ENCODE results near the gene ZFP57.
A peak's percentile ranks its signal among the peaks of the same experiment; 100 is the strongest.

ZFP57 gene

GRCh38 chr6:29656157-29656556 is 24.8 kb downstream of the ZFP57 start:
- FAIRE-seq (no peak), DNase-seq (ENCODE audit: low spot score) (no peak)

GRCh38 chr6:29655658-29656057 is 25.3 kb downstream of the ZFP57 start:
- no peak for FAIRE-seq
- DNase-seq (ENCODE audit: low spot score) = no peak

GRCh38 chr6:29653452-29654038 is 27.4 kb downstream of the ZFP57 start:
- DNase-seq (ENCODE audit: low spot score) (peak; percentile 62), FAIRE-seq (no peak)

GRCh38 chr6:29652198-29652584 is 28.8 kb downstream of the ZFP57 start:
- DNase-seq (ENCODE audit: low spot score) = no peak
- no peak for FAIRE-seq

- FAIRE-seq = no peak
- peak; percentile 53 for DNase-seq (ENCODE audit: low spot score)
Observed at GRCh38 chr6:29651413-29652197, 29.3 kb downstream of the ZFP57 start.

GRCh38 chr6:29649701-29650673 is 31.0 kb downstream of the ZFP57 start:
- FAIRE-seq (peak; percentile 86), DNase-seq (ENCODE audit: low spot score) (peak; percentile 96)

- FAIRE-seq (no peak), DNase-seq (ENCODE audit: low spot score) (peak; percentile 40)
Observed at GRCh38 chr6:29647927-29648642, 32.9 kb downstream of the ZFP57 start.

- no peak for DNase-seq (ENCODE audit: low spot score)
- FAIRE-seq = no peak
Observed at GRCh38 chr6:29641430-29642148, 39.4 kb downstream of the ZFP57 start.

- DNase-seq (ENCODE audit: low spot score) (no peak), FAIRE-seq (no peak)
Observed at GRCh38 chr6:29637247-29637646, 43.7 kb downstream of the ZFP57 start.

GRCh38 chr6:29633534-29633905 is 47.4 kb downstream of the ZFP57 start:
- DNase-seq (ENCODE audit: low spot score) (no peak), FAIRE-seq (no peak)

GRCh38 chr6:29632789-29633533 is 48.0 kb downstream of the ZFP57 start, which contains the start of gene GABBR1:
GABBR1 (minus strand) TSS chr6:29633183; CDS start chr6:29632385, 798 bp downstream.
- DNase-seq (ENCODE audit: low spot score) = peak; percentile 97
- peak; percentile 40 for FAIRE-seq

- FAIRE-seq (no peak), DNase-seq (ENCODE audit: low spot score) (peak; percentile 76)
Observed at GRCh38 chr6:29631860-29632731, 48.9 kb downstream of the ZFP57 start.

- peak; percentile 17 for FAIRE-seq
- DNase-seq (ENCODE audit: low spot score) = peak; percentile 39
Observed at GRCh38 chr6:29631209-29631810, 49.6 kb downstream of the ZFP57 start.

- DNase-seq (ENCODE audit: low spot score) (no peak), FAIRE-seq (no peak)
Observed at GRCh38 chr6:29630315-29630714, 50.6 kb downstream of the ZFP57 start.

GRCh38 chr6:29629571-29629970 is 51.4 kb downstream of the ZFP57 start:
- FAIRE-seq (no peak), DNase-seq (ENCODE audit: low spot score) (no peak)

- FAIRE-seq = peak; percentile 86
- peak; percentile 87 for DNase-seq (ENCODE audit: low spot score)
Observed at GRCh38 chr6:29628419-29629281, 52.3 kb downstream of the ZFP57 start.

- peak; percentile 30 for FAIRE-seq
- peak; percentile 89 for DNase-seq (ENCODE audit: low spot score)
Observed at GRCh38 chr6:29627755-29628418, 53.1 kb downstream of the ZFP57 start.
